Ramos (cell line): ENCODE data around the gene NVL.
"Not testable (repeated sequence)": the region's sequence is repeated elsewhere in the genome, so short reads cannot be mapped to it uniquely, and the experiment has no call there.

Source experiments
- in situ Hi-C: fragments of 300-500 bp; cut with MboI; formaldehyde crosslinking; loops from one replicate; pipeline ENCODE4 v1.14.3; 2022; ENCODE audit warnings: low sequenced_read_pairs; ENCODE audit not compliant: unreplicated experiment

Gene NVL

GRCh38 chr1:224211206-224211962, 118.6 kb downstream of the NVL start:
- in situ Hi-C loops = no loop called here

- in situ Hi-C loops = not testable (repeated sequence)
Observed at GRCh38 chr1:224205931-224206538, 123.9 kb downstream of the NVL start.

GRCh38 chr1:224205438-224205840, 124.5 kb downstream of the NVL start:
- in situ Hi-C loops = no loop called here

GRCh38 chr1:224203243-224204016, 126.5 kb downstream of the NVL start:
- in situ Hi-C loops = no loop called here

- in situ Hi-C loops = no loop called here
Observed at GRCh38 chr1:224201853-224202252, 128.1 kb downstream of the NVL start.

- in situ Hi-C loops = no loop called here
Observed at GRCh38 chr1:224201383-224201782, 128.6 kb downstream of the NVL start.

- in situ Hi-C loops = no loop called here
Observed at GRCh38 chr1:224199679-224200078, 130.3 kb downstream of the NVL start.

- in situ Hi-C loops = no loop called here
Observed at GRCh38 chr1:224198572-224198971, 131.4 kb downstream of the NVL start.

- in situ Hi-C loops = no loop called here
Observed at GRCh38 chr1:224196813-224197600, 133.0 kb downstream of the NVL start.

GRCh38 chr1:224193319-224193966, 136.5 kb downstream of the NVL start:
- in situ Hi-C loops = no loop called here

GRCh38 chr1:224192082-224192788, 137.7 kb downstream of the NVL start:
- in situ Hi-C loops = no loop called here

GRCh38 chr1:224189561-224189960, 140.4 kb downstream of the NVL start:
- in situ Hi-C loops = no loop called here

GRCh38 chr1:224188286-224188685, 141.7 kb downstream of the NVL start:
- in situ Hi-C loops = no loop called here

GRCh38 chr1:224185208-224185607, 144.8 kb downstream of the NVL start:
- in situ Hi-C loops = no loop called here

- in situ Hi-C loops = no loop called here
Observed at GRCh38 chr1:224183591-224184312, 146.2 kb downstream of the NVL start.

GRCh38 chr1:224182866-224183590, 146.9 kb downstream of the NVL start, which contains the start of gene DEGS1:
Gene DEGS1 (plus strand): TSS chr1:224183240. CDS start chr1:224183337, 97 bp downstream.
- in situ Hi-C loops = no loop called here

- in situ Hi-C loops = no loop called here
Observed at GRCh38 chr1:224182057-224182865, 147.7 kb downstream of the NVL start.
